ENCODE results near the gene MAP7D2.

Gene MAP7D2

DNA sequence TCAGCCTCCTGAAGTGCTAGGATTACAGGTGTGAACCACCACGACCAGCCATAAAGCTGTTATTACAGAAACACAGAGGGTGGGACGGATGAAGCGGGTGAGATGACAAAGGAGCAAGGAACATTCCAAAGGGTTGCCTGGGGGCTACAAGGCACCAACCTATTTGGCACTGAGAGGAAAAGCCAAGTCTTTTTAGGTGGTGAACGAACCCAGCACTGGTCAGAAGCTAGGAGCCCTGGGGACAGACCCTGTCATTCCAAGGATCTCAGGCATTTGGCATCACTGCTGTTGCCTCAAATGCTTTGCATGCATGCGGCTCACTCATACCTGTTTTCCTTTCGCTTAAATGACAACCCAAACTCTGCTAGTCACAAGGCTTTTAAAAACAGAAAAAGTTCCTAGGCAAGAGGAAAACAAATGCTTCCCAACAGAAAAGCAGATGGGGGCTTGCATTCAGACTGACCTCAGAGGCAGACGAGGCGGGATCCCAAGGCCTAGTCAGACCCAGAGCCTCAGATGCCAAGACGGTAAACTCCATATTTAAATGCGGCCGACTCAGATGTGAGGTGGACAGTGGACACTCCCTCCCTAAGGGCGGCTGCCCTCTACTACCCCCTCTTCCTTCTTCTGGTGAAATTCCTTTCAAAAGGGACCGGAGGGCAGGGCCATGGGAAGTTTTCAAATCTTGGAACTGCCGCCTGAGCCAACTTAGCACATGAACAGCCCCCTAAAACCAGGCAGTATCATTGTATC, 4.5 kb downstream of the MAP7D2 start:
- DNase-seq = no peak

DNA sequence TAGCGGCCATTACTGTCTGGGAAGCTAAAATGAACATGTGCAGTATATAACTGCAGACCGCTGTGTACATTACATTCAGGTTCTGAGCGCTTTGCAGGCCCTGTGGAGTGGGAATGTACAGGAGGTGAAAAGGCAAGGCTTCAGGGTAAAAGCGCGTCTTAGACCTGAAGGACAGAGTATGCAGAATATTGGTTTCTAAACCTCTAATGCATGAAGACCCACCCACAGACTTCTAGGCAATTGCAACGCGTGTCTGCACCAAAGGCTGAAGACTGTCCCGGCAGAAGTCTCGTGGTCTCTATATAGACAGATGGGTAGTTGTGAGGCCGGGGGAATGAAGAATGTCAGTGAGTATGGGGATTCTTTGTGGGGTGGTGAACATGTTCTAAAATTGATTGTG, 5.4 kb downstream of the MAP7D2 start:
- DNase-seq = no peak

GRCh38 chrX:20101934-20102581, 14.6 kb downstream of the MAP7D2 start:
- no peak for DNase-seq

GRCh38 chrX:20091499-20091898, 25.2 kb downstream of the MAP7D2 start:
- DNase-seq = no peak

DNA sequence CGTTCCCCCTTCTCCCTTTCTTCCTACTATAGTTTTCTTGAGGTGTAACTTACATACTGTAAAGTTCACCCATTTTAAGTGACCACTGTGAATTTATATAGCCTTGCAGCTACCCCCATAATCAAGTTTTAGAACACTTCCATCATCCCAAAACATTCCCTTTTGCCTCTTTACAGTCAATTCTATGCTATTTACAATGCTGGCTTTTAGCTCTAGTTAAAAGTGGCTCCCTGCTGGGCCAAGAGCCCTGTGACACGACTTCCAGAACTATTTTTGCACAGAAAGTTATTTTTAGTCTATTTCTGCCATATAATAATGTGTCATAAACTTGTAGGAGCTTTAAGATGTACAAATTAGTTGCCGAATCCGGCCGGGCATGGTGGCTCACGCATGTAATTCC, 26.9 kb downstream of the MAP7D2 start:
- no peak for DNase-seq

DNA sequence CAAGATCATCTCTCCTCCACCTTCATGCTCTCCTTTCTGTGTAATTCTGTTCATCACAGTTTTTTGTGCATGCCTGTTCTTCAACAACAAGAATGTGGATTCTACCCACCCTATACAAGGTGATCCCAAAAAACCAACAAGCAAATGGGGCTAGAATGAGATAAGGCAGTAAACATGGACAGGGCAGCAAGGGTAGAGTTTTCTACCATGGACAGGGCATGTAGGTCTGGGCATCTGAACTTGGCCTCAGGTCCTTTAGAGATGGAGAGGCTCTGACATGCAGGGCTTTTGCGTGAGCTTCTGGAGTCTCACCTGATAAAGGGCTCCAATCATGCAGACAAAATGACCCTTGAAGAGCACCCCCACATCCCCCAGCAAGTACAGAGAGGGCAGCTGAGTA, 36.4 kb downstream of the MAP7D2 start:
- no peak for DNase-seq

DNA sequence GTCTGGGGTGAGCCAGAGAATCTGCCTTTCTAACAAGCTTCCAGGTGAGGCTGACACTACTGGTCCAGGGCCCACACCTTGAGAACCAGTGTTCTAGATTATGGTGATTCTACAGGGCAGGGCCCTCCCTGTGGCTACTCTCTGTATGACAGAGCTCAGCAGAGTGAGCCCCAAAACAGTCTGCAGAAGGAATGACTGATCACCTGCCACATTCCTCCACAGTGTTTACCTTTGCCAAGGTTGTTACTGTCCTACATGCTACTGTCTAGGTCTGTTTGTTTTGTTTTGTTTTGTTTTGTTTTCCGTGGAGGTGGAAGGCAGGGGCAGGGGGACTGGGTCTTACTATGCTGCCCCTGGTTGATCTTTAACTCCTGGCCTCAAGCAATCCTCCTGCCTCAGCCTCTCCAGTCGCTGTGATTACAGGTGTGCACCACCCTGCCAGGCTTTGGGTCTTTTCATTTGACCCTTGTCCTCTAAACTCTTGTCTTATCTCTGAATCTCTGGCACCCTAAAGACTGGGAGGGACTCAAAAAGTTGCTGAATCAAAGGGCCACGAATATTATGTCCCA, 45.1 kb downstream of the MAP7D2 start:
- no peak for DNase-seq

DNA sequence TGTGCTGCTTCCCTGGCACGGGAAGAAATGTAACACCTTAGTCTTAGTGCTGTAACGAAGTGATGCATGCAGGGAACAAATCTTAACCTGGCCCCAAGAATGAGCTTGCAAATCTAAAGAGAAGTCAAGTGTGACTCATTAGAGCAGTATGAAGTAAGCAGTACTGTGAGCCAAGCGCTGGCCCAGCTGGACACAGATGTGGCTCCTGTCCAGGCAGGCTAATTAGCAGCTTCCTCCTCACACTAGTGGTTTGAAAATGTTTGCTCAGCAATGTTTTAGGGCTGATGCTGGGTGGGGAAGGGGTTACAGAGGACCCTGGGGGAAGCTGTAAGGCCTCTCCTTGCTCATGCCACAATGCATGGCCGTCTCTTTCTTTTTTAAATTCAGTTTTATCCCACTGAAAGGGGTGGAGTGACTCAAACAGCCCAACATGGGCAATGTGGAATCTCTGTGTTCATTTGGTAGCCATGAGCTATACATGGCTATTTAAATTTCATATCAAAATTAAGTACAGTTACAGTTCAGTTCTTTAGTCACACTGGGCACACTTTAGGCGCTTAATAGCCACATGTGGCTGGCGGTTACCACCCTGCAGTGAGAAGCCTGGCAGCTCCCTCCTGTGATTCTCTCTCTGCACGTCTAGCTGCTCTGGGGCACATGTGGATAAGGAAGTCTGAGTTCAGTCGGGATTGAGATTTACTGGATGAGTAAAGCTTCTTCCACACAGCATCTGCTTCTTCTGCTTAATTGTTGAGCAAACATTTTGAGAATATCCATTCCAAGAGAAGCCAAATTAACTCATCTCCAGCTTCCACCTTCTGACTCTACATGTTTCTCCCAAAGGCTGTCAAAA, 48.8 kb downstream of the MAP7D2 start:
- DNase-seq = no peak

DNA sequence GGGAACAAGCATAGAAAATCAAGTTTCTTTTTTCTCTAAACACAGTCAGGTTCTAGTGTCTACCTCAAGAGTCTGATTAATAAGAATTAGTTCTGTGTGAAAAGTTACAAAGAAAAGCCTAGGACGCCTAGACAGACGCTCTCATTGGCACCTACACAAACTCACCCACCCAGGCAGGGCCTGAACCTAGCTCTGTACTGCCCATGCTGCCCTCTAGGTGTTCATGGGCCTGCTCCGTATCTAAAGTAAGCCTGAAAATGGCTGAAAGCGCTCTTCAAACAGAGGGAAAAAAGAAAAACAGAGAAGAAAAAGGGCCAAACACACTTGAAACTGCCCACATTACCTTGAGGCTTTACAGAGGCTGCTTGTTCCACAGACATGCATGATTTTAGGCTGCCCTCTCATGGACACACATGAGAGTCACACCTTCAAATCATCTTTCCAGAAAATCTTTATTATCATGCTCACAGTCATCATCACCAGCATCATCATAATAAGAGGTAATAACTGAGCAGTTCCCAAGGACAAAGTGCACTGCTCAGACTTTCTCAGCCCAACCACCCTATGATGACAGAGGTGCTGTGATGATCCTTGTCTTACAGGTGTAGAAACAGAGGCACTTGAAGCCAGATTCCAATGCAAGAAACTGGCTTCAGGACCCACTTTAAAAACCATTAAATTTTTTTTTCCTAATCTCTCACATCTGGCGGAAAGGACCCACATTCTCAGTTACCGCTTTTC, 49.6 kb downstream of the MAP7D2 start:
- DNase-seq = peak; percentile 24

GRCh38 chrX:20063716-20064351, 52.9 kb downstream of the MAP7D2 start:
- no peak for DNase-seq

DNA sequence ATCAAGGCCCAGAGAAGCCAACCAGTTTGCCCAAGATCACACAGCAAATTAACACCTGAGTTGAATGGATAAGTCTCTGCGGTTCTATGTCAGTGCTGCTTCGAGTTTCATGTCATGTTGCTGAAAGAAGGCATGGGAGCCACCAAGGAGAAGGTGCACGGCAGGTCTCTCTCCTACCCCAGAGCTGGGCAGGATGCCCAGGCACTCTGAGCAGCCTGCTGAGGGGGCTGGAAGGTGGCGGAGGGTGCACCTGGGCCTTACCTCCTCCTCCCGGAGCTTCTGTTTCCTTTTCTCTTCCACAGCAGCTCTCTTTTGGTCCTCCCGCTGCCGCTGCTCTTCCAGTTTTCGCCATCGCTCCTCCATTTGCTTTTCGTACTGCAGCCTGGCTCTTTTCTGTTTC, 53.6 kb downstream of the MAP7D2 start:
- DNase-seq = no peak

- DNase-seq = no peak
Observed at GRCh38 chrX:20061855-20062254, 54.9 kb downstream of the MAP7D2 start.

GRCh38 chrX:20060961-20061748, 55.6 kb downstream of the MAP7D2 start:
- no peak for DNase-seq

DNA sequence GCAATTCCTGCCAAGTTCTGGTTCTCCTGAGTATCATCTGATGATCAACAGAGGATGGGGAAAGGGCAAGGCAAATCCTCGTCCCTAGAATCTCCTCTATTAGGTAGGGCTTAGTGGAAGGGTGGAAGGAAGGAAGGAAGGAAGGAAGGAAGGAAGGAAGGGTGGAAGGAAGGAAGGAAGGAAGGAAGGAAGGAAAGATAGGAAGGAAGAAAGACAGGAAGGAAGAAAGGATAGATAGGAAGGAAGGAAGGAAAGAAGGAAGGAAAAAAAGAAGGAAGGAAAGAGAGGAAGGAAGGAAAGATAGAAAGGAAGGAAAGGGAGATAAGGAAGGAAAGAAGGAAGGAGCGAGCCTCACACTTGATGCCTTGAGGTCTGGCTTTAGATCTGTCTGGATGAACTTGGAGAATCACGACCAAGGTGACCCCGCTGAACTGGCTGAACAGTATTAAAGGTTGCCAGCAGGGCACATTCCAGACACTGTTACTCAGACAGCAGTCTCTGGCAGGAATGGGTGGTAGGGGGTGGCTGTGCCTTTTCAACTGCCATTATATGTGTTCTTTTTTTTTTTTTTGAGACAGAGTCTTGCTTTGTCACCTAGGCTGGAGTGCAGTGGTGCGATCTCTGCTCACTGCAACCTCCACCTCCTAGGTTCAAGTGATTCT, 57.1 kb downstream of the MAP7D2 start:
- no peak for DNase-seq

DNA sequence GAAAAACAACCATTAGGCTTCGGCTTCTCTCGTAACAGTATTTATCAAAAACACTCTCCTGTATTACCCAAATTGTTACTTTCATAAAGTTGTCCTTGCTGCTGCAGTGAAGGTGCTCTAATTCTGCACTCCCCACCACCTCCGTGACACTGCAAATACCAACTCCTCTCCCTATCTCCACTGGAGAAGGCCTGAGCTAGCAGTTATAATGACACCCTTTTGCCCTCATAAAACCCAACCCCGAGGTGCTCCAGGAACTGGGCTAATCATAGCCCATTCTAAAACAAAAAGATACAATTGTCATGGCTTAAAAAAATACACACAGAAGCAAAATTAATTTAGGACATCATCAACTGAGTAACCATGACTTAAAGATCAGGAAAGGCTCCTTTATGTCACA, 59.2 kb downstream of the MAP7D2 start:
- no peak for DNase-seq

DNA sequence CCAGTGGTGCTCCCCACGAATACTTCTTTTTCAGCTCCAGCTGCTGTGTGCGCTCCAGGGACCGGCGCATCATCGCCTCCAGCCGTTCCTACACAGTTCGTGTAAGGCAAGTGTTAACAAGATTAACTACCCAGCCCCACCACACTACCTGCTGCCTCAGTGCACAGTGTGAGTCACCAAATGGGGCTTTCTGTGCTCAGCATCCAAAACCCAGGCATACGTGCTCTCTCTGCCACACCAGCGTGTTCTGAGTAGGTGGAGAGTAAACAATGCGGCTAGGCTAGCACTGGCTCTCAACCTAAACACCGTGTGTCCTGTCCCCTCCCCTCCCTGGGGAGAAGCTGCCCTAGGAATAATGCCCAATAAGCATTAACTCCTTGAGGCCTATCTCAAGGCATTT, 60.0 kb downstream of the MAP7D2 start:
- DNase-seq = no peak

- no peak for DNase-seq
Observed at GRCh38 chrX:20053537-20053936, 63.2 kb downstream of the MAP7D2 start.

GRCh38 chrX:20046864-20047263, 69.8 kb downstream of the MAP7D2 start:
- no peak for DNase-seq

DNA sequence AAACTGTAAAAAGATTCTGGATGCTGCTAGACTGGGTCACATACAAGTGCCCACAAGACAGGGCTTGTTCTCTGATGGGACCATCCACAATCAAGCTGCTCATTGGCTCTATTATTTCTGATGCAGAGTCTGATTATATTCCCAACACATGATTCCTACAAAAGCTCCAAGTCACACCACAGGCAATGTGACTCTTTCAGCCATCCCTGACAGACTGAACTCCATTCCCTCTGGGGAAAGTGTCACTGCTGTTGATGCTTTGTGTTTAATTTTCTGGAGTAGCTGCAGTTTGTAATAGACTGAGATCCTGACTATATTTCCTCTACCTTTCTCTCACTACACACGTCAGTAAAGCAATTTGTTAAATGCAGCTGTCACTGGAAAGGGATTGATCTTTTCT, 70.5 kb downstream of the MAP7D2 start:
- DNase-seq = no peak

DNA sequence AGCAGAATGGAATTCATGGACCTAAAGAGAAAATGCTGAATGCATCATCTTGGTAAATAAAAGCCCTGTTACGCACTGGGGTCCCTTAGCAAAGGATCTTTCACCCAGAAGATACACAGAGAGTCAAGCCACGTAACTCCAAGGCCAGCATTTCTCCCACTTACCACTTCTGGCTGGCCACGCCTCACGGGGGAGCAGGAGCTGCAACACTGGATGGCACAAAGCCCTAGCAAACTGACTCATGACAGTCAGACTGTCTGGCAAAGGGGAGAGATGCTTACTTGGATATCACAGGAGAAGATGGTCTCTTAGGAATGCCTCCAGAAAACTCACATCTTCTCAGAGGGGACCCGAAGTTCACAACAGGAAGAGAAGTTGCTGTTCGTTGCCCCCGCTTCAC, 74.5 kb downstream of the MAP7D2 start:
- DNase-seq = no peak

DNA sequence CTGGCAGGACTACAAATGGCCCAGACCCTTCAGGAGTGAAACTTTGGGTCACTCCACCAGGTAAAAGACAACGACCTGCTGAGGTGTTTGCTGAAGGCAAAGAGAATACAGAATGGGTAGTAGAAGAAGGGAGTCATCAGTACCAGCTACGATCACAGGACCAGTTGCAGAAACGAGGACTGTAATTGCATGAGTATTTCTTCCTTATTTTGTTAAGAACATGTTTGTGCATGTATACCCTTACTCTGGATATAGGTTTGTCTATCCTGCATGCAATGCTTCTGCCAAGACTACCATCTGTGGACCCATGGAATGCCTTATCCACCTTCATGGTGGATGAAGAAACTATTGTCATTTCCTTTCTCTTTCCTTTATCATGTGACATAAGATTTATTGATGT, 77.7 kb downstream of the MAP7D2 start:
- DNase-seq = no peak
